GM18508 (cell line): ENCODE results near the gene FLNA.

Source experiments
- ATAC-seq: cut with Tn5 transposase; IDR thresholded peaks from one replicate; pipeline ENCODE4 v1.9.1; 2021; ENCODE audit warnings: moderate number of reproducible peaks; ENCODE audit not compliant: insufficient read depth, unreplicated experiment

Gene FLNA

DNA sequence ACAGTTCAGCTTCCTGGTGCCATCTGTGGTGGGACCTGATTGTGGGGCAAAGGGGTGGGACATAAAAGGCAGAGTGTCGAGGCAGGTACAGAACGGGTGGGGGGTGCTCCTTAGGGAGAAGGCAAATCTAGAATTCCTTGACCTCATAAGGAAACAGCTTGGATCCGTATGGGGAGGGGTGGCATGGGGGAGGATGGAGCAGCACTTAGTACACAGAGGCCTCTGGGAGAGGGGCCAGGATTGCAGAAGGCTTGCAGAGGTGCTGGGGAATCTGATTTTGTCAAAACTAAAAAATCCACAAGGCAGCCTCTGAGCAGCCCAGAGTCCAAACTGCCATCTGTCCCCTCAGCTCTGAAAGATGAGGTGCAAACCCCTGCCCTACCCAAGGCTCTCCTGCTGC, 2.3 kb upstream of the FLNA start:
- no peak for ATAC-seq

- ATAC-seq = no peak
These were observed 696 bp upstream of the FLNA start for GRCh38 chrX:154375156-154375504.

DNA sequence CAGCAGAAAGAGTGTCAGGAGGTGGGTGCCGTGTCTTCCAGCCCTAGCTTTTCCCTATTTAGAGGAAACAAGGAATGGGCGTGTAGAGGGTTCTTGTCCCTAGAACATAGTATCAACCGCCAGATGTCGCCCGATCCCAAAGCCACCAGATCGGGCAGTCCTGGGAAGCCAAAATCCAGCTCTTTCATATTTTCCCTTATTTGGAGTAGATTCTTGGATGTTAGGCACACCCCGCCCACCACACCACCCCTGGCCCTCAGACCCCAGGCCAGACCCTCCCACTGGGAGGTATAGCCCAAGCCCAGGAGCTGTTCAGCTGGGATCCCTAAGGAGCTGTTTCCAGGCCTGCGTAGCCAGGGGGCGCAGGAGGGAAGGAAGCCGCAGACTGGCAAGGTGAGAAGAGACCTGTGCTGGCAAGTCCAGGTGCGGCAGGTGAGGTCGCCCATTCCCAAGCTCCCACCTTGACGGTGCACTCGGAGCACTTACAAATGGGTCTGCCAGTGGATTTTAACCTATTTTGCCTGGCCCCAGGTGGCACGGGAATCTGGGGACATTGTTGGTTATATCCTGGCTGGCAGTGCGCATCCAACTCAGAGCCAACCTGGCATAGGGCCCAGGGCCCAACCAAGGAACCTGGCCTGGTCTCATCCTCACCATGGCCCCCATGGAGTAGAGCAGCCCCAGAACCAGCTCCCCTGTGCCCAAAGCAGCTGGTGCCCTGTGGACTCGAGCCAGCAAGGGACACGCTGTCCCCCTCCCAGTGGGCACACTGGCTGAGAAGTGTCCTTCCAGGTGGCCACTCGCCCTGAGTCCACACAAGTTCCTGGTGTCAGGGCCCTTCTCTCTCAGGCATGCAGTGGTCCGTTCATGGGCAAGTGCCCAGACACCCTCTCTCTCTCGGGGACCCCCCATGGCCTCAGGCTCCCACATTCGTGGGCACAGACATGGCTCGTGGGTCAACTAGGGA, 811 bp downstream of the FLNA start:
- no peak for ATAC-seq

- ATAC-seq = no peak
These were observed 1.8 kb downstream of the FLNA start for GRCh38 chrX:154372612-154373022.

DNA sequence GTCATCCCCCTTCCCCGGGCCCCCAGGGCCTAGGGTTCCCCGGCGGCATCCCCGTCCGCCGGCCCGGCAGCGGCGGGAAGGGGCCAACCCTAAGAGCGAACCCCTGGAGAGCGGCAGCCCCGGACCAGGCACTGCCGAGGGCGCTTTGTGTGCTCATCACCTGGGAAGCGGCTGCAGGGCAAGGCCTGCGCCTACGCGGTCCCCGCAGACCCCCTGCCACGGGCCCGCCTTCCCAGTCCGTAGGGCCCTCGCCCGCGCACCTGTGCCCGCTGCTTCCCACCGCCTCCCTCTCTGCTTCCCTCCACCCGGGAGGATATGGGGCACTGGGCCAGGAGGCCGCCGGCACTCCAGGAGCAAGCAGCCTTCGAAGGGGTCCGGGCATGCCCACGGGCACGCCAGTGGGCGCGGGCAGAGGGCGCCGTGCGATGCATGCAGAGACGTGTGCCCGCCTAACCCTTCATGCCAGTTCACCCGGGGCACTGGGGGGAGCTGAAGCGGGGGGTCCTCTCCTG, 2.6 kb downstream of the FLNA start:
- ATAC-seq = no peak

- ATAC-seq = no peak
These were observed 3.2 kb downstream of the FLNA start for GRCh38 chrX:154371017-154371788.

DNA sequence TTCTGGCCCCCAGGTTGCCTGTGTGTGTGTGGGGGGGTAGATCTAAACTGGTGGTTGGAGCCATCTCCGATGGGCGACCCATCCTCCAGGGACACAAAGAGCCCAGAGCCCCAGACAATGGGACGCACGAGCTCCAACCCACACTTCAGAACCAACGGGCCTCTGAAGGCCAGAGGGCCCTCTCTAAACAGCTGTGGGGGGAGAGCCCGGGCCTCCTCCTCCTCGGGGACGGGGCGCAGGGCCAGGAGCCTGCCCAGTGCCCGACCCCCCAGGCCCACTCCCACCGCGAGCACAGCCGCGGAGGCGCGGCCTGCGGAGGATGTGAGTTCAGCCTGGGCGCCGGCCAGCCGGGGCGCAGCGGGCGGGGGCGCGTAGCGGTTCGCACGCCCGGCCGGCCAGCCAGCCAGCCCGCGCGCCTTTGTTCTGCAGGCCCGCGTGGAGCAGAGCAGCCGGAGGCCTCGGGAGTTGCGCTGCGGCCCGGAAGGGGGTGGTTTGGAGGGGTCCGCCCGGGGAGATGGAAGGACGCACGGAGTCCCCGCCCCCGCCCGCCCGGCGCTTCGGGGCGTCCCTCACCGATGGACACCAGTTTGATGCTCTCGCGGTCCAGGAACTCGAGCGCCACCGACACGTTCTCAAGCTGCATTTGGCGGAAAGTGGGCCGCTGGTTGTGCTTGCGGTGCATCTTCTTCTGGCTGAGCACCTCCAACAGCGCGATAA, 4.0 kb downstream of the FLNA start:
- ATAC-seq = no peak

- ATAC-seq = no peak
These were observed 4.8 kb downstream of the FLNA start for GRCh38 chrX:154369449-154370299.

DNA sequence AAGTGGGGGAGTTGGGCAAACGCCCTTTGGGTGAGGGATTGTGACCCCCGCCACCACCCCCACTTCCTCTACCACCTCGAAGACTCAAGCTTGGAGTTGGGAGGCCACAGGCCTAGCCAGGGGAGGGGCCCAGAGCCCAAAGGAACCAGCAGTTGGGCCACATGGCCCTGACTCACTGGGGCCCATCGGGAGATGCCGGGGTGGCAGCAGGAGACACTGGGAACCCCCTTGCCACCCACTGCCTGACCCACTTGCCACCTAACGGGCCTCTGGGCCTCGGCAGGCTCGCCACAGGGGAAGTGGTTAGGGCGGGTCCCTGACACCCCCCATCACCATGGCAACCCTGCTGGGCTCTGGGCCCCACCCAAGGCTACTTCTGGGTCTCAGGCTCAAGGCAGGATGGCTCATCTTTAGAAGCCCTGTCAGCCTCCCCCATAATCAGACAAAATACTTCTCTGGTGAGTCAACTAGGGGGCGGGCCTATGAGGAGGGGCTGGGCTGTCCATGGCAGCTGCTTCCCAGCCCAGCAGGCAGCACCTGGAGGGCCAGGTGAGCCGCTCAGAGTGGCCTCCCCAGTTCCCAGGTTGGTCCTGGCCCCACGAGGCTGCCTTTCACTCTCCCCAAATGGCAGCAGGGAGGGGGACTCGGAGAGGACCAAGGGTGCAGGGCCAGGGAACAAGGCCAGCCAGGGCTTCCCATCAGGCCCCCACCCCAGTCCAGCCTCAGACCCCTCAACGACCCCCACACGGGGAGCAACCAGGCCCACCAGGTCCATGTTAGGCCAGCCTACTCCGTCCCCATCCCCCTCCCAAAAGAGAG, 5.6 kb downstream of the FLNA start:
- no peak for ATAC-seq

DNA sequence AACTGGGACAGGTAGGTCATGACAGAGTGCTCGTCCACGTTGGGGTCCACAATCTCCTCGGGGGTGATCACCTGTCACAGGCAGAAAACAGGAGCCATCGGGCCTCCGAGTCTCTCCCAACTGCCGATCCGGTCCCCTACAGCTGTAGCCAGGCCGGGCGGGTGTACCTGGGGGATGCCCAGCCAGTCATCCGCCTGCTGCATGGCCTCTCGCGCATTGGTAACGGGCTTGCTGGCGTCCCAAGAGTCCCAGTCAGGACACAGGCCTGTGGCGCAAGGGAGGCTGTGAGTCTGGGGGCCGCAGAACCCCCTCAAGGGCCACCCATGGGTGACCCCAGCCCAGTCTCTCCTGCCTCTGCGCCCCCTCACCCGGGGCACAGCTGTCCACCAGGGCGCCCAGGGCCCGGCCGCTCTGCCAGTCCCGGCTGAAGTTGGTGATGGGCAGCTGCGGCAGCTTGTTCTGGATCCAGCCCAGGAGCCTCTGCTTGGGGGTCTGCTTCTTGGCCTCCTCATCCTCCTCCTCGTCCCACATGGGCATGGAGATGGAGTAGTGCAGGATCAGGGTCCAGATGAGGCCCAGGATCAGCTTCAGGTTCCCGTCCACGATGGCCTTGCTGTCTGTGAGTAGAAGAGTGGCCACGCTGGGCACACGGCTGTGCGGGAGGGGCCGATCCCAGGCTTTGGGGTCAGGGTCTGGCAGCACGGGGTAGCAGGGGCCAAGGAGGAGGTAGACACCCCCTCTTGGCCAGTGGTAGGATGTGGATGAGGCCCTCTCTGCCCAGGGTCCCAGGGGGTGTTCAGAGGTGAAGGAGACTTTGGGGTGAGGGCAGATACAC, 6.7 kb downstream of the FLNA start:
- ATAC-seq = no peak

DNA sequence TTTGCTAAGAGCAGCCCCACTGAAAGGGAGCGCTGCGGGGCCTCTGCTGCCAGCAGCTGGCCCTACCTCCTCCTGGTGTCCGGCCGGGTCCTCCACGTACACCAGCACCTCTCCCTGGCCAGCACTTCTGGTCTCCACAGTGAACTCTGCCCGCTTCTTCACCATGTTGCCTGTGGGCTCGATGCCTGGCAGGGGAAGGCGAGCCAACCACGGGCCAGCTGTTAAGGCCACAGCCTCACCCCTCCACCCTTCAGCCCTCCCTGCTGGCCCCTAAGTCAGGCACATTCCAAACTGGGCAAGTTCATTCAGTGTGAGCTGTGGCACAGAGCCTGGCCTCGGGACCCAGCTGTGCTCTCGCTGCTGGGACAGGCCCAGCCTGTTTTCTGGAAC, 7.8 kb downstream of the FLNA start:
- no peak for ATAC-seq

- no peak for ATAC-seq
These were observed 8.3 kb downstream of the FLNA start for GRCh38 chrX:154365997-154366665.

GRCh38 chrX:154365052-154365600, 9.3 kb downstream of the FLNA start:
- no peak for ATAC-seq

- no peak for ATAC-seq
These were observed 10.6 kb downstream of the FLNA start for GRCh38 chrX:154363706-154364439.

DNA sequence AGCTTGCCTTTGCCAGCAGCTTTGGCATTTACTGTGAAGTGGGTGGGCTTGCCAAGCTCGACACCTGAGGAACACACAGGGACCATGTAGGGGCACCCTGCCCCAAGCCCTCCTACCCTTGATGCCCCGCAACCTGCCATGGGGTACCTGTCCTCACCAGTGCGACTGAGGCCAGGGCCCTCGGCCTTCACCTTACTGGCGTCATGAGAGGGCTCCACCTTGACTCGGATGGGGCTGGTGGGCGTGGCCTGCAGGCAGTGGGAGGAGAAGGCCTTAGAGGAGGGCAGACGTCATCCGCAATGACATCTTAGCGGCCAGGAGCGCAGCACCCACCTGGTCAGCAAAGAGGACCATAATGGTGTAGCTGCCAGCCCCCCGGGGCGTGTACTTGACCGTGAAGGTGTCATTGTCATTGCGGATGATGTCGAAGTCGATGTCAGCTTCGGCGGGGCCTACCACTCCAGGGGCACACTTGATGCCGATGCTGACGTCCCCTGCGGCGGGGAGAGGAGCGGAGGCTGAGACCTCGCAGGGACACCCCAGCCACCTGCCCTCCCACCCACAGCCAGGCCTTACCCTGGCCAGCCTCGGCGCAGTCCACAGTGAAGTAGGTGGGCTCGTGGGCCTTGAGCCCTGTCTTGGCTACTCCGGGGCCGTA, 12.2 kb downstream of the FLNA start:
- ATAC-seq = no peak

GRCh38 chrX:154360155-154360713, 14.2 kb downstream of the FLNA start:
- ATAC-seq = no peak
